Measurements from ENCODE around the gene U2AF1L4.

U2AF1L4 gene

DNA sequence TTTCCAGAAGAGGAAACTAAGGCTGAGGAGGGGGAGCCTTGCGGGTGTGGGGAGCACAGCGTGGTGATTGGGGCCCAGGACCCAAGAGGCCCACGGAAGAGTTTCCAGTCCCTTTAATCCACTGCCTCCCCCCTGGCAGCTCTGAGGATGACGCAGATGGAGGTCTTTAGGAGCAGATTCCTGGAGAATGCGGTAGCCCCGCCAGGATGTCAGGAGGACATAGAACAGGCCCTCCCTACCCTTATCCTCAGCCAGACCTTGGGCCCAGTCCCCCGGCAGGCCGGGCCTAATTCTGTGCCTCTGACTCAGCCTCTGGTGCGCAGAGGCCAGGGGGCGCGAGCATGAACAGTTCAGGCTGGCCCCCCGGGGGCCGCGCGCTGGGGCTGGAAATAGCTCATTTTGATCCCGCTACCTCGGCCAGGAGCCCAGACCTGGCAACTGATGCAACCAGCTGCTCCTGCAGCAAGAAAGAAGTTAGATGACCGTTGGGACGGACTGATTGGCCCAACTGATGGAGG lies 12.1 kb upstream of the U2AF1L4 start:
- peak; percentile 52 for DNase-seq

DNA sequence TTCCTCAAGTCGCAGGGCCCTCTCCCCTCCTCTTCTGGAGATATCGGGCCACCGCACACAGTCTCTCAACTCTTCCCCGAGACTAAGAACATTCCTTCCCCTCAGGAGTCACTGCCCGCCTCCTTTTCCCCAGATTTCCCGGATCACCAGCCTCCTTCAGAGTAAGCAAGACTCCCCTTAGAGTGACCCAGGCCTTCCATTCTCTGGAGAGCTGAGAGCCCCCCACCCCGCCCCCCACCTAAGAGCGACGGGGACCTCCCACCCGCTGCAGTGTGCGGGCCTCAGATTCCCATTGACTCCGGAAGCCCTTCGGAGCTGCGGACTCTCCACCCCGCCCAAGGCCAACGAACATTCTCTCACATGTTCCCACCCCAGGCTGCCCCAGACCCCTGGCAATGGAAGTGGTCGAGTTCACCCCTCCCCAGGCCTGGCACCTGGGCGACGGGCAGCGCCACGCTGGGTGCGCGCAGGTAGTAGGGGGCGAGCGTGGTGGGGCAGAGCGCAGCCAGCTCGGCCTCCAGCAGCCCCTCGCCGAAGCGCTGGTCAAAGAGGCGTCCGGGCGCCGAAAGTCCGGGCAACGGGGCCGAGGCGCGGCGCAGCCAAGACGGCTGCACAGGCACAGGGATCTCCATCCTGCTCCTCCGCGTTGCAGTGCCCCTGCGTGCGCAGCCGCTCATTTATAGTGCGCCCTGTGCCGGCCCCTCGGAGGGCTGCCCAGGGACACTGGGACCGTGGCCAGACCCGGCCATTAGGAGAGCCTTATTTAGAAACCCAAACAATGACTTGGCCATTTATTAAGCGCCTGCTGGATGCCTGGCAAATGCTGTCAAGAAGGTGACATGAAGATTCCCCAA lies 11.4 kb upstream of the U2AF1L4 start, which contains the start of gene HSPB6:
TSS of gene HSPB6 (minus strand) at position 653 of the 854 bp plus-strand sequence. CDS start at position 632, 21 bp downstream.
- no peak for DNase-seq

DNA sequence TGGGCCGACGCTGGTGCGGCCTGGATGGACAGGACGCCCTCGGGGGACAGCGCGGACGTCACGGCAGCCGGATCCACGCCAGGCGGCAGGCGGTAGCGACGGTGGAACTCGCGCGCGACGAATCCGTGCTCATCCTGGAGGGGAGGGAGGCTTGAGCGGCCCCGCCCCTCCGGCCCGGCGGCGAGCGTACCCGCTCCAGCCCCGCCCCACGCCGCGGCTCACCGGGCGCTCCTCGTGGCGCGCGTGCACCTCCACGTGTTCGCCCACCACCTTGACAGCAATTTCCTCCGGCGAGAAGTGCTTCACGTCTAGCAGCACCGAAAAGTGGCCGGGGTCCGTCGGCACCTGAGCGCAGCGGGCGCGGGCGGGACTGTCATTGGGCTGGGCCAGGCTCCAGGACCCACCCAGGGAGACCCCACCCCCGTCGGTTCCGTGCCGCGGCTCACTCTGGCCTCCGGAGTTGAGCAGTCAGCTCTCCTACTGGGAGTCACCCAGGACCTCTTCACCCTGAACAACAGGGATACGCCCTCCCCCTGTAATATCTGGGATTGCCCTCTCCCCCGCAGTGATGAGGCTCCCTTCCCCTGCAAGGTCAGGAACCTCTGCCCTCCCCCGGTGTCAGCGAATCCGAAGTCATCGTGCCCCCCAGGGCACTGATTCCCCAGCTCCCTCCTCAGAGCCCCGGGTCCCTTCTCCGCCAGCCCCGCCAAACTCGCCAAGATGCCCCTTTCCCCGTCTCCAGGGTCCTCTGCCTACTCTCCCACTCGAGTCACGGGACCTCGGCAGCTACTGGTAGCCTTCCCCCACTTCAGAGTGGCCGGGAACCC lies 10.5 kb upstream of the U2AF1L4 start:
- no peak for DNase-seq

DNA sequence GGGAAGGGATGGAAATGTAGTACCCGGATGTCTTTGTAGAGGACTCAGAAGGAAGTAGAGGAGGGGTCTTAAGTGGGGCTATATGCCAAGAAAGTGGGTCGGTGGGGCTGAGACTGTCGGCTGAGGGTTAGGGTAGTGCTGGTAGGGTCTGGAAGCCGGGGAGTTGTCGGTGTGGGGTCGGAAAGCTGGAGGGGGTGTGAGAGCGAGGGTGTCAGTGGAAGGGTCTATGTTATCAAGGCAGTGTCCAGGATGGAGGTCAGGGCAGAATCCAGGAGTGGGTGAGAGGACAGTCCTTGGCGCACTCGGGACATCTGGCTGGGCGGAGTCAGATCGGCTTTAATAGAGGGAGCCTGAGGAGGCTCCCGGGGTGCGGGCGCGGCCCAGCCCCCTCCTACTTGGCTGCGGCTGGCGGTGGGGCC lies 9.9 kb upstream of the U2AF1L4 start:
- DNase-seq = no peak

- no peak for DNase-seq
These were observed 9.3 kb upstream of the U2AF1L4 start for GRCh38 chr19:35754370-35755130.

DNA sequence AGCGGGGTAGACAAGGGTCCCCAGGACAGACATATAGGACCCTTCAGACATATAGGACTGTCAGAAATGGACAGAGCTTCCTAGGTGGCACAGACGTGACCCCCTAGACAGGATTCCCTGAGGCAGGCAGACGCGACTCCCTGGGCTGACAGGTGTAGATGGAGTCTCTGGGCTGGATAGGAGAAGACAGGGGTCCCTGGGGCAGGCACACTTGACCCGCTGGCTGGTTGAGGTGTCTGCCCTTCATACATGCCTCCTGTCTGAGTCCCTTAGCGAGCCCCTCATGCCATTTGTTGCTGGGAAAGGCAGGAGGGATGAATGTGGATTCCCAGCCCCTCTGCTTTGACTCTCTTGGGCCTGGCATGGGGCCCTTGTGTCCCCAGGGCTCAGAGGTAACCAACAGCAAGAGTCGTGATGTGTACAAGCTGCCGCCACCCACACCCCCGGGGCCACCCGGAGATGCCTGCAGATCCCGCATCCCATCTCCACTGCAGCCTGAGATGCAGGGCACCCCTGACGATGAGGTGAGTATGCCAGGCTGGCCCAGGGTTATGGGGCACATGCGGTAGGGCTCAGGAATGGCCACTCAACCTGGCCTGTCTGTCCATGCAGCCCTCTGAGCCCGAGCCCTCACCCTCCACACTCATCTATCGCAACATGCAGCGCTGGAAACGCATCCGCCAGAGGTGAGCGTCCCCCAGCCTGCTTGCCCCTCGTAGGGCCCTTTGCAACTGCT lies 8.6 kb upstream of the U2AF1L4 start:
- peak; percentile 23 for DNase-seq

- DNase-seq = no peak
These were observed 7.6 kb upstream of the U2AF1L4 start for GRCh38 chr19:35752746-35753350.

GRCh38 chr19:35751839-35752745 lies 6.9 kb upstream of the U2AF1L4 start:
- peak; percentile 26 for DNase-seq

- DNase-seq = no peak
These were observed 4.9 kb upstream of the U2AF1L4 start for GRCh38 chr19:35750167-35750566.

DNA sequence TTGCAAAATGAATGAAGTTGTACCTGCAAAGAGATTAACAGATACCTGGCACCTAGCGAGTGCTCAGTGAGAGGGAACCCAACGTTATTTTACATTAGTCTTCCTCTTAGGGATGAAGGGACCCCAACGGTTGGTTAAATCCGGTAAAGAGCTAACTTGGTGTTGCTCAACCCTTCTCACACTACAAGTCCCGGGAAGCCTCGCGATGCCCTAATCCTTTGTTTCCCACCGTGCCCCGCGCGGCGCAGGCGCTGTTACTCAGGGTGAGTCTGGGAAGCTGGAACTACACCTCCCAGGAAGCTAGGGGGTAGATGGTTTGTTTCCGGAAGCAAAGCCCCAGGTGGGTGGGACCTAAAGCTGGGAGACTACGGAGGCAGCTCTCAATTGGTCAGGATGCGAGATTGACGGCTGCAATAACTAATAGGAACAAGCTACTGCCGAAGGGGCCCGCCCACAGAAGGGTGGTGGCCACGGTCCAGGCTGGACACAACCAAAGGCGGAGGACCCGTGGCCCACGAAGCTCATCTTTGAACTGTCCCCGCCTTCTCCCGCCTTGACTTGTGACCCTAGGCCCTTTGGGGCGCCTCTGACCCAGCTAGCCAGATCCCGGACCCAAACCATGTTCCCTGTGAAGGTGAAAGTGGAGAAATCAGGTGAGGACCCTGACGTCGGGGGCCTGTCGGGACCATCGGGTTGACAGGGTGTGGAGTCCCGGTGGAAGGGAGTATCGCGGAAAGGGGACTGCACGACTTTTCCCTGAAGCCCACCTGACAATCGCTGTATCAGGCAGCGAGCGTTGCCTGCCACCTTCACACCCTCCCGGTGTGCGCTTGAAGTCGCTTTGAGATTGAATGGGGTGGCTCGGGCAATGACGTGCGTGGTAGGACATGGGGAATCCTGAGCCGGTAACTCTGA lies 3.1 kb upstream of the U2AF1L4 start, which contains the start of gene LIN37:
TSS of gene LIN37 (plus strand) at position 471 of the 915 bp plus-strand sequence. CDS start at position 620, 149 bp downstream.
- DNase-seq = peak; percentile 95

DNA sequence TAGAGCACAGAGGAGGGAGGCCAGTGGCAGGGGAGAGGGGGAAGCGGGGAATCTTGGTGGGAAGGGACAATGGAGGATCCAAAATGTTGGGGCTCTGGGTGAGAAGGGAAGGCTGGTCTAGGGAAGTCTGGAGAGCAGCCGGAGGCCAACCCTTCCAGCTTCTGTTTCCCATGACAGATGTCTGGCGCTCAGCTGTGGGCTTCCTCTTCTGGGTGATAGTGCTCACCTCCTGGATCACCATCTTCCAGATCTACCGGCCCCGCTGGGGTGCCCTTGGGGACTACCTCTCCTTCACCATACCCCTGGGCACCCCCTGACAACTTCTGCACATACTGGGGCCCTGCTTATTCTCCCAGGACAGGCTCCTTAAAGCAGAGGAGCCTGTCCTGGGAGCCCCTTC lies 1.3 kb upstream of the U2AF1L4 start:
- peak; percentile 21 for DNase-seq

DNA sequence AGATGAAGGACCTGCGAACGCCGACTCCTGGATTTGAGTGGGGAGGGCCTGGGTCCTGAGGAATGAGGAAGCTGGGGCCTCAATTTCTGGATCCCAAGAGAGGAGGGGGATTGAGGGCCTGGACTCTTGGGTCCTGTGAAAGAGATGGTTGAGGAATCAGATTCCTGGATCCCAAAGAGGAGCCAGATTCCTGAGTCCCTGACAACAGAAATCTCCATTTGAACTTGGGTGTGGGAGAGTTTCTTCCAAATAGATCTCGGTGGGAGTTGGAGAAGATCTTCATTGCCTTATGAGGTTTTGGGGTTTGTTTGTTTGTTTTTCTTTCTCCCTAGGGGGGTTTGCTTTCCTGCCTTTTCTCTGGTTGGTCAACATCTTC lies 857 bp upstream of the U2AF1L4 start:
- DNase-seq = no peak

DNA sequence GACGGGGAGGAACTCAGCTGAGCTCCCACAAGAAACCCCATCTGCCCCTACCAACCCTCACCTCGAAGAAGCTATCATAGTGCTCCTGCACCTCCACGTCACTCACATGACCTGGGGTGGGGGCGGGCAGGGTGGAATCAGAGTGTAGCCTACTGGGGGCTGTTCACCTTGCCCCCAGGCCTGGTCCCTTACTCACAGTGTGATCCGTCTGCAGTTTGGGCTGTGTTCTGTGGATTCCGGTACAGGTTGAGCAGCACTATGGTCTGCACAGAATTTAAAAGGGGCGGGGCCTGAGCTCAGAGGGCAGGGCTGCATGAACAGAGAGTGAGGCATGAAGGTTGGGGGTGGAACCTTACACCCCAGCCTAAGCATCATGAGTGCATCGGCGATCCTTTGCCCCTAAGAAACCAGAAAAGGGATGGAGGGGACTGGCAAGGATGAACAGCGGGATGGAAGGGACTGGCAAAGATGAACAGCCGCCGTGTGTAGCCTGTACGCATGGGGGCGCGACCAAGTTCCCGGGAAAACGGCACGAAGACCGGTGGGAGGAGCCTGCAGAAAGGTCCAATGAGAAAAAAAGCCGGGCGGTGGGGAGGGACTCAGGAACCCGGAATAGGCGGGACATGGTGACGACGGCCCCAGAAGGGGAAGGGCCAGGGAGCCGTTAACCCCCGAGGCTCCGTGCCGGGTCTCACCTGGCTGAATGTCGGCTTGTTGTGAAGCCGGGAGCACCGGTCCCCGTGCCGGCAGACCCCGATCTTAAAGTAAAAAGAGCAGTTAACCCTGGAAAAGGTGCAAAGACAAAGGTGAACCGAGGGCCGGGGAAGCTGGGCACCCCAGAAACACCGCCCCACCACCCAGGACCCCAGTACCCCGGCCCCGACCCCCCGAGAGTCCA lies 539 bp downstream of the U2AF1L4 start:
- DNase-seq = peak; percentile 90

DNA sequence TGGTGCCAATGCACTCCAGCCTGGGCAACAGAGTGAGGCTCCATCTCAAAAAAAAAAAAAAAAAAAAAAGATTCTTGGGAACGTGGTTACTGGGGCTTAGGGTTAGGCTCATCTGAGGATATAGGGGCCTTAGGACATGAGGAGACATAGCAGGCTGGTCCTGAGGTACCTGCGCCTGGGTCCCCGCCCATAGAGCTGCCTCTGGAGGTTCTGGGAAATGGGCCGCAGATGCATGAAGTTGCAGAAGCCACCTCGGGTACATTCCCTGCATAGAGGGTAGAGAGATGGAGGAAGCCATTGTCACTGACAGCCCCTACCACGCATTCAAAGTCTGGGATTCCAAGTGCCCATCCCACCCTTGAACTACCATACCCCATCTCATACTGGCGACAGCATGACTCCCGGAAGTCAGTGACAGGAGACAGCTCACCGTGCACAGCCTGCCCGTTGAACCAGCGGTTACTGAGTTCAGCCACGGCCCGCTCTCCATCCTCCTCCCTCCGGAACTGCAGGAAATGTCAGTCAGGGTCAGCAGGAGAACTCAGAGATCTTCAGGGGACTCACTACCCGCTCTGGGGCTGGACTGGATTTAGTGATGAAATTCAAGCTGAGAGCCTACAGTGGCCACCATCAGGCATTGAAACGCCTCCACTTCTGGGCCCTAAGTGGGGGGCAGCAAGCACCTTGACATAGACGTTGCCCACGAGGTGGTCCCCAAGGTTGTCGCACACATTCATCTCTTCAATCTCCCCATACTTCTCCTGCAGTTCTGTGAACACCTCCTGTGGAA lies 1.4 kb downstream of the U2AF1L4 start:
- no peak for DNase-seq

GRCh38 chr19:35742121-35742724 lies 3.0 kb downstream of the U2AF1L4 start, which contains the start of gene IGFLR1:
TSS of gene IGFLR1 (minus strand) at chr19:35742452. CDS start at chr19:35741180, 1,272 bp downstream.
- peak; percentile 66 for DNase-seq

DNA sequence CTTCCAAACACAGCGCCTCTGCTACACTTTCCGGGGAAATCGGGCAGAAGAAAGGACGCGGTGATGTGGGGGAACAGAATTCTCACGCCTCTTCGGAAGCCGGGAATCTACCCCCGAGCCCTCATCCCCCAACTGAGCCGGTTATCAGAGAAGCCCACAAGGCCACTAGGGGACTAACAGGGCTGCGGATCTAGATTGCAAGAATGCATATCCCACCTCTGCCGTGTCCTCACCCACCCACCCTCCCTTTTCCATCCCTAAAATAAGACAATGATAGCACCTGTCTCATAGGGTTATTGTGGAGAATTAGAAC lies 4.1 kb downstream of the U2AF1L4 start:
- DNase-seq = no peak
